Activated naive CD8-positive, alpha-beta T cell treated with anti-CD3 and anti-CD28 coated beads for 36 hours (primary cell): Measurements from ENCODE around the gene FFAR2. TPM values are rescaled to one million over a fixed set of nuclear protein-coding genes. Genes with fewer than 3 reads are reported as not detected.

Experiments used
- DNase-seq: peaks from one replicate; pipeline ENCODE4 v3.0.0; 2021
- H3K27ac Mint-ChIP-seq: one replicate; pipeline ENCODE4 v1.8.0; 2022; ENCODE audit warnings: mild to moderate bottlenecking, moderate library complexity, mixed read lengths
- H3K27me3 Mint-ChIP-seq: one replicate; pipeline ENCODE4 v1.8.0; 2022; ENCODE audit warnings: mild to moderate bottlenecking, mixed read lengths
- H3K36me3 Mint-ChIP-seq: one replicate; pipeline ENCODE4 v1.8.0; 2021; ENCODE audit warnings: mild to moderate bottlenecking, mixed read lengths
- H3K4me1 Mint-ChIP-seq: one replicate; pipeline ENCODE4 v1.8.0; 2021; ENCODE audit warnings: mixed read lengths
- H3K4me3 Mint-ChIP-seq: one replicate; pipeline ENCODE4 v1.8.0; 2022; ENCODE audit warnings: mild to moderate bottlenecking, moderate library complexity, mixed read lengths
- H3K9me3 Mint-ChIP-seq: one replicate; pipeline ENCODE4 v1.8.0; 2022; ENCODE audit warnings: mixed read lengths
- total RNA-seq, 2 experiments: library from RNA; stranded (reverse); gene quantifications; one replicate each; pipeline ENCODE4 v1.2.3, GENCODE V29; 2021

Gene FFAR2
- total RNA-seq, 2 experiments from 2014 or later: not detected

DNA sequence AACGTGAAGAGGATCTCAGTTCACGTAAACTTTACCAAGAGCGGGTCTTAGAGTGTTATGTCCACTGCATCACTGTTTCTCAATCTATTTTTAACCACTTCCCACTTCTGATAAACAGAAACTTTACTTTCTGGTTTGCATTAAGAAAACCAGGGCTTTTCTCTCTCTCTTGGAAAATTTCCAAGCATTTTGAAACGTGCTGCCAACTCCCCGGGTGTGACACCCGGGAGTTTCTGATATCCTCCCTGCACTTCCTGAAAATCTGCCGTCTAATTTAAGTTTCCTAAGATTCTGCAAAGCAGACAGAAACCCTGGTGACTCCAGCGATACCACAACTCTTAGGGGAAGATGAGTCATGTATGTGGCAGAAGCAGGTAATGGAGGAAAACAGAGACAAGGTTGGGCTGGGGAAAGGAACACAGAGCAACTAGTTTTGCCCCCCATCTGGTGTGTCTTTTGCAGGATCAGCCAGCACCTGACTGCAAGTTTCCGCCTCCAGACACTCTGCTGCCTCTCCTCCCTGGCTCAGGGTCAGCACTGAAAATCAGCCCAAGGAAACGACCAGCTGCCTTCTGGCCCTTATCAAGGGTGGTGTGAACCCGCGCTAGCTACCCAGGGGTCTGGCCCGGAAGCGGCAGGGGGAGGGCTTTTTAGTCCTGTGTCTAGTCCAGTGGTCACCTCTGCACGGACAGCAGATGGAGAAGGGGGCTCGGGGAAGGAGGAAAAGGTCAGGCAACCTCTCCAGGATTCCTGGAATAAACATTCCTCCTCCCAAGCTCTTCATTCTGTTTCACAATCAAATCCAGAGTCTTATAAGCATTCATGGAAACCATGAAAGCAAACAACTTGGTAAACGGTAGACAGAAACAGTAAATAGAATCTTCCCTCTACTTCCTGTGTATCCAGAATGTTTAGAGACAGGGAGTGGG lies 11.3 kb upstream of the FFAR2 start:
- peak overlapping the region; percentile 5 for H3K4me3 Mint-ChIP-seq
- H3K27me3 Mint-ChIP-seq: peaks cover 51% of the 10 kb centered on the region
- peak; percentile 43 for DNase-seq
- peak overlapping the region; percentile 54 for H3K27ac Mint-ChIP-seq
- H3K9me3 Mint-ChIP-seq: peaks cover 4% of the 10 kb centered on the region
- peaks cover 16% of the 10 kb centered on the region for H3K4me1 Mint-ChIP-seq
- H3K36me3 Mint-ChIP-seq: peaks cover under 1% of the 10 kb centered on the region

DNA sequence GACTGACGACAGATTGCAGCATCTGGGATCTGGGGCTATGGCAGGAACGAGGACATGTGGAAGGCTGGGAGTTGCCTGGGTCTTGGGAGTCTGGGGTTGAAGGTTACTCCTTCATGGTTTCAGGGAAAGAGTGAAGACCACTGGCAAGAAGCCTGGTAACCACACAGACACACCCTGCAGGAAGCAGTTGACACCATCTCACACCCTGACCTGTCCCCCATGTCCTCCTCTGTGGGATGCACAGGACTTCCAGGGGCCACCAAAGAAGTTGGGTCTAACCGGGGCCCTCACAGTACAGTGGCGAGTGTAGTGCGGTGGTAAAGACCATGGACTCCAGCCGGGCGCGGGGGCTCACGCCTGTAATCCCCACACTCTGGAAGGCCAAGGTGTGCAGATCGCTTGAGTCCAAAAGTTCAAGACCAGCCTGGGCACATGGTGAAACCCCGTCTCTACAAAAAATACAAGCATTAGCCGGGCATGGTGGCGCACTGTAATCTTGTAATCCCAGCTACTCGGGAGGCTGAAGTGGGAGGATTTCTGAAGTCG lies 10.6 kb upstream of the FFAR2 start:
- no peaks in the 10 kb centered on the region for H3K36me3 Mint-ChIP-seq
- H3K27ac Mint-ChIP-seq: no peak overlapping the region
- H3K4me1 Mint-ChIP-seq: peaks cover 16% of the 10 kb centered on the region
- DNase-seq: no peak
- no peaks in the 10 kb centered on the region for H3K9me3 Mint-ChIP-seq
- H3K4me3 Mint-ChIP-seq: no peak overlapping the region
- peaks cover 46% of the 10 kb centered on the region for H3K27me3 Mint-ChIP-seq

DNA sequence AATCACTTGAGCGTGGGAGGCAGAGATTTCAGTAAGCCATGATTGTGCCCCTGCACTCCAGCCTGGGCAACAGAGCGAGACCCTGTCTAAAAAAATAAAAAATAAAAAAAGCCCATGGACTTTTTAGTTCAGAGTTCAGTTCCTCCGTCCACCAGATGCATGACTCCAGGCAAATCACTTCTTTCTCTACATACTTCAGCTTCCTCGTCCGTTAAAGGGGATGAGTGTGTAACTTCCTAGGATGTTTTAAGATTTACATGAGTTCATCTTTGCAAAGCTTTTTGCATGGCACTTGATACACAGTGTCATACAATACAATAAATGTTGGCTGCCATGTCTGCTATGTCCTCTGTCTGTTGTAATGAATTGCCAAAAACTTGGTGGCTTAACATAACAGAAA lies 10.0 kb upstream of the FFAR2 start:
- H3K36me3 Mint-ChIP-seq: no peaks in the 10 kb centered on the region
- DNase-seq: no peak
- no peak overlapping the region for H3K27ac Mint-ChIP-seq
- no peaks in the 10 kb centered on the region for H3K9me3 Mint-ChIP-seq
- H3K27me3 Mint-ChIP-seq: peaks cover 42% of the 10 kb centered on the region
- H3K4me3 Mint-ChIP-seq: no peak overlapping the region
- H3K4me1 Mint-ChIP-seq: peaks cover 16% of the 10 kb centered on the region

DNA sequence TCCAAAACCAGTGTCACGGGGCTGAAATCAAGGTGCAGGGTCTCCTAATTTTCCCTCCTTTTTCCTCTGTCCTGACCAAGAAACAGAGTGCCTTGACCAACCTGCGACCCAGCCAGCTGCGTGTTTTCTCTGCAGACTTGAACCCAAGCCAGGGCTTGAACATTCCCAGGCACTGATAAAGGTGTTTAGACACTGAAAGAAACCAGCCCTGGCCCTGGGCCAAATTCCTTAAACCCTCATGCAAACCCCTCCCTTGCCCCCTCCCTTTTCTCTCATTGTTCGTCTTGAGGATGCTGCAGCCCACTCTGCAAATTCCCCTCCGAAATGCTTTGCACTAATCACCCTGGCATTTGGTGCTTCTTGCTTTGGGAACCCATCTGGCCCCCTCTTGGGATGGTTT lies 9.5 kb upstream of the FFAR2 start:
- Mint-ChIP-seq H3K27me3 (peaks cover 38% of the 10 kb centered on the region), H3K4me1 (peaks cover 16% of the 10 kb centered on the region), H3K9me3 (no peaks in the 10 kb centered on the region), H3K36me3 (no peaks in the 10 kb centered on the region), H3K4me3 (no peak overlapping the region), H3K27ac (no peak overlapping the region)
- no peak for DNase-seq

DNA sequence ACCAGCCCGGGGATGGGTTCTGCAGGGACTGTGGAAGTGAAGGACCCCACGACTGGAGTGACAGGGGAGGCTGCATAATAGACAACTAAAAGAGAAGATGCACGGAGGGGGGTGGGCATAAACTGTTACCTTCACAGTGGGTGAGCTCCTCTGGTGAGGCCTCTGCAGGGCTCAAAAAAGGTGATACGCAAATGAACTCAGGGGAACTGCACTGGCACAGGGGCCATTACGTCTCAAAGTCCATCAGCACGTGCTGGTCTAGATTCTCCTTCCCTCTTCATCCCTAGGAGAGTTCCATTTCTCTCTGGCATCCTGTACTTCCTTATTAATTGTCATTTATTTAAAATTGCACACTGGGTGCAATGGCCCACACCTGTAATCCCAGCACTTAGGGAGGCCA lies 8.1 kb upstream of the FFAR2 start:
- peaks cover 34% of the 10 kb centered on the region for H3K27me3 Mint-ChIP-seq
- no peaks in the 10 kb centered on the region for H3K36me3 Mint-ChIP-seq
- no peak overlapping the region for H3K4me3 Mint-ChIP-seq
- no peak for DNase-seq
- H3K9me3 Mint-ChIP-seq: no peaks in the 10 kb centered on the region
- peaks cover 18% of the 10 kb centered on the region for H3K4me1 Mint-ChIP-seq
- no peak overlapping the region for H3K27ac Mint-ChIP-seq

DNA sequence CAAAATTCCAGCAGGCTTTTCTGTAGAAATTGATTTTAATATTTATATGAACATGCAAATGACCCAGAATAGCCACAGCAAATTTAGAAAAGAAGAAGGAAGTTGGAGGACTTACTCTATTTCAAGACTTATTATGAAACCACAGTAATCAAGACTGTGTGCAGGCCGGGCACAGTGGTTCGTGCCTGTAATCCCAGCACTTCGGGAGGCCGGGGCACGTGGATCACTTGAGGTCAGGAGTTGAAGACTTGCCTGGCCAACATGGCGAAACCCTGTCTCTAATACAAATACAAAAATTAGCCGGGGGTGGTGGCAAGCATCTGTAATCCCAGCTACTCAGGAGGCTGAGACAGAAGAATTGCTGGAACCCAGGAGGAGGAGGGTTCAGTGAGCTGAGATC lies 6.0 kb upstream of the FFAR2 start:
- Mint-ChIP-seq H3K36me3 (no peaks in the 10 kb centered on the region), H3K4me3 (no peak overlapping the region), H3K27me3 (peaks cover 38% of the 10 kb centered on the region), H3K4me1 (peaks cover 17% of the 10 kb centered on the region), H3K9me3 (no peaks in the 10 kb centered on the region), H3K27ac (no peak overlapping the region)
- no peak for DNase-seq

DNA sequence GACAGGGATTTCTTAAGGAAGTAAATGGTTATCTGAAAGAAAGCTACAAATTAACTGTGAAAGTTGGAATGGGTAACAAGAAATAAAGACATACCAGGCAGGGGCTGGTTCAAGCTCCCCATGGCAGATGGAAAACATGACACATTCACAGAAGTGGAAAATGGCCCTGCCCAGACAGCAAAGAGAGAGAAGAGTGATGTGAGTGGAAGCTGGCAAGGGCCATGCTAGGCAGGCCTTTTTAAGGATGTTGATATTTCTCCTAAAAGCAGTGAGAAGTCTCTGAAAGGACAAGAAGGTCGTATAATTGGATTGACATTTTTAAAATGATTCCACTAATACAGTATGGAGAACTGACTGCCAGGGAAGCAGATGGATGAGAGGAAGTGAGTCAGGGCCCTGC lies 3.3 kb upstream of the FFAR2 start:
- H3K27ac Mint-ChIP-seq: no peak overlapping the region
- no peak overlapping the region for H3K4me3 Mint-ChIP-seq
- no peak for DNase-seq
- no peaks in the 10 kb centered on the region for H3K9me3 Mint-ChIP-seq
- no peaks in the 10 kb centered on the region for H3K36me3 Mint-ChIP-seq
- peaks cover 21% of the 10 kb centered on the region for H3K4me1 Mint-ChIP-seq
- peaks cover 40% of the 10 kb centered on the region for H3K27me3 Mint-ChIP-seq

DNA sequence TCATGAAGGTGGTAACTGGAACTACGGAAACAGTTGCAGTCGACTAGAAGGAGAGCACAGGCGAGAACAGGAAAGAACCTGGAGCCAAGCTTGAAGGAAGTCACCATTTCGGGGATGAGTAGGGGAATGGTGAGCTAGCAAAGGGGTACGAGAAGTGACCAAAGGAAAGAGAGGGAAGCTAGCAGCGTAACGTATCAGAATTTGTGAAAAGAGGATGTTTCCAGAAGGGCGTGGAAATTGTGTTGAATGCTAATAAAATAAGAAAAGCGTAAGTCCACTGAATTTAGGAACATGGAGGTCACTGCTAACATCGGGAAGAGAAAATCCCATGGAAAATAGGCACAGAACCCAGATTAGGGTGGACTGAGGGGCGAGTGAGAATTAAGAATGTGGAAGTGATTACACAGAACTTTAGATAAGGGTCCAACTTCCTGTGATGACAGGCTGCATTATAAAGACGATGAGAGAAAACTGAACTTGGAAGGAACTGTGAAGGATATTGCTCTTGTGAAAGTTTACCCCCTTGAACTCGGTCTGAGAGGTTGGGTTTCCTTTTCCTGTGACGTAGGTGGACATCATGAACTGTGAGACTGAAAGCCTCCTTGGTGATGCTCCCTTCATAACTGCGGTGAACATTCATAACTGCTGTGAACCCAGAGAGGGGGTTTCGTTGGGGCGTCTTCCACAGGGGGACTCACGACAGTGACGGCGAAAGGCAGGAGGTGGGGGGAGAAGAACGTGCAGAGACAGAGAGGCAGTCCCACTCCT lies 2.0 kb upstream of the FFAR2 start:
- Mint-ChIP-seq H3K4me1 (peaks cover 27% of the 10 kb centered on the region), H3K27ac (no peak overlapping the region), H3K27me3 (peaks cover 43% of the 10 kb centered on the region), H3K9me3 (no peaks in the 10 kb centered on the region), H3K36me3 (no peaks in the 10 kb centered on the region), H3K4me3 (no peak overlapping the region)
- no peak for DNase-seq

DNA sequence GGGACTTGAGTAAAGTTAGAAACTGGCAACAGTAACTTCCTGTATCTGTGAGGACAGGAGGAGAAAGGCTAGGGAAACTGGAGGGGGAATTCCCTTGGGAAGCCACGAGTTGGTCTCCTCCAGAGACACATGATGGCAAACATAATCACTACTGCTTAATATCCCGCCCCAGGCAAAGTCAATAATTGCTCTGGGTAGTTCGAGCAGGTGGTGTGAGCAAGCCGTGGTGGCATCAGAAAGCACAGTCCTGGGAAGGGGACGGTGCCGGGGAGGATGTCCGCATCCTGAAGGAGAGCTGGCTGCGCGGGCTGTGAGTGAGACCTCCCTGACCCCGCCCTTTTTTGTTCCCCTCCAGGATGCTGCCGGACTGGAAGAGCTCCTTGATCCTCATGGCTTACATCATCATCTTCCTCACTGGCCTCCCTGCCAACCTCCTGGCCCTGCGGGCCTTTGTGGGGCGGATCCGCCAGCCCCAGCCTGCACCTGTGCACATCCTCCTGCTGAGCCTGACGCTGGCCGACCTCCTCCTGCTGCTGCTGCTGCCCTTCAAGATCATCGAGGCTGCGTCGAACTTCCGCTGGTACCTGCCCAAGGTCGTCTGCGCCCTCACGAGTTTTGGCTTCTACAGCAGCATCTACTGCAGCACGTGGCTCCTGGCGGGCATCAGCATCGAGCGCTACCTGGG lies 1.4 kb downstream of the FFAR2 start:
- peaks cover 43% of the 10 kb centered on the region for H3K27me3 Mint-ChIP-seq
- no peak overlapping the region for H3K4me3 Mint-ChIP-seq
- no peaks in the 10 kb centered on the region for H3K9me3 Mint-ChIP-seq
- no peaks in the 10 kb centered on the region for H3K36me3 Mint-ChIP-seq
- DNase-seq: no peak
- no peak overlapping the region for H3K27ac Mint-ChIP-seq
- peaks cover 40% of the 10 kb centered on the region for H3K4me1 Mint-ChIP-seq

DNA sequence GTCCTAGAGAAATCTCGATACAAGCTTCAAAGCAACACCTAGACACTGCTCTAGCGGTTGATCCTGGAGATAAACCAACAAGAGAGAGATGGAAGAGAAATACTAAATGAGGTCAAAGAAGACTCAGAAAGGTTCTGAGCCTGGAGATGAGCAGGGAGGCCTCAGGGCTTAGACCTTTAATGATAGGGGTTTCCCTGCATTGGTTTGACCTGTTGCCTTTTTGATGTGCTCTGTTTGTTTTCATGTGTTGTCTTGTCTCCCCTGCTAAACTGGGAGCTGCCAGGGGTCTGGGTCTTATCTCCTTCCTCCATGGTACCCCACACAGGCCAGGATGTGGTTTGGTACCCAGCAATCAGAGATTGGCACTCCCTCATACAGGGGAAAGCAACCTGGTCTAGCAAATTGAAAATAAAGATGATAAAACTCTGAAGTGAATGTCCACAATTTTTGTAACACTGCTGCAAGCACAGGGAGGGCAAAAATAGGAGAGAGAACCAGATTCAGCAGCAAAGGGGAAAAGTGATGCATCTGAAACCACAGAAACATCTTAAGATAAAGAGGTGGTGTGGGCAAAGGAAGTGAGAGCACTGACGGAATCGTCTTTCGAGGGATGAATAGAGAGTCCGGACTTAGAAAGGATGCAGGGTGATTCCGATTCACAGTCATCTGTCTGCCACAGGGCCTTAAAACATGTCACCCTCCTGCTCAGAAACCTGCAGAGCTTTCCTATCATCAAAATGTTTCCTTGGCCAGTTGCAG lies 3.5 kb downstream of the FFAR2 start:
- Mint-ChIP-seq H3K27me3 (peaks cover 31% of the 10 kb centered on the region), H3K4me3 (no peak overlapping the region), H3K4me1 (peaks cover 27% of the 10 kb centered on the region), H3K36me3 (no peaks in the 10 kb centered on the region), H3K27ac (peak overlapping the region; percentile 63), H3K9me3 (no peaks in the 10 kb centered on the region)
- peak; percentile 33 for DNase-seq

DNA sequence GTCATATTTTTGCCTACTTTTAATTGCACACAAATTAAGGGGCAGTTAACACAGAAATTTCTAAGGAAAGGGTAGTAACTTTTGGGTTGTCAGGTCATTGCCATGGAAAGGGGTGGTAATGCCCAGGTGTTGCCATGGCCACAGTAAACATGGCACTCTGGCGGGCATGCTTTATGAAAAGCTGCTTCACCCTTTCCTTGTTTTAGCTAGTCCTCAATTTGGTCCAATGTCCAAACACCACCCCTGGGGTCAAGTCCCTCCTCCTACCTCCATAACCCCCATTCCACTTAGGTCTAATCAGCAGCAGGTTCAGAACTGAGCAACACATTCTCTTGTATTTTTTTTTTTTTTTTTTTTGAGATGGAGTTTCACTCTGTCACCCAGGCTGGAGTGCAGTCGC lies 6.6 kb downstream of the FFAR2 start:
- peaks cover 24% of the 10 kb centered on the region for H3K4me1 Mint-ChIP-seq
- DNase-seq: no peak
- no peaks in the 10 kb centered on the region for H3K36me3 Mint-ChIP-seq
- peaks cover 3% of the 10 kb centered on the region for H3K27me3 Mint-ChIP-seq
- H3K9me3 Mint-ChIP-seq: no peaks in the 10 kb centered on the region
- no peak overlapping the region for H3K27ac Mint-ChIP-seq
- no peak overlapping the region for H3K4me3 Mint-ChIP-seq

DNA sequence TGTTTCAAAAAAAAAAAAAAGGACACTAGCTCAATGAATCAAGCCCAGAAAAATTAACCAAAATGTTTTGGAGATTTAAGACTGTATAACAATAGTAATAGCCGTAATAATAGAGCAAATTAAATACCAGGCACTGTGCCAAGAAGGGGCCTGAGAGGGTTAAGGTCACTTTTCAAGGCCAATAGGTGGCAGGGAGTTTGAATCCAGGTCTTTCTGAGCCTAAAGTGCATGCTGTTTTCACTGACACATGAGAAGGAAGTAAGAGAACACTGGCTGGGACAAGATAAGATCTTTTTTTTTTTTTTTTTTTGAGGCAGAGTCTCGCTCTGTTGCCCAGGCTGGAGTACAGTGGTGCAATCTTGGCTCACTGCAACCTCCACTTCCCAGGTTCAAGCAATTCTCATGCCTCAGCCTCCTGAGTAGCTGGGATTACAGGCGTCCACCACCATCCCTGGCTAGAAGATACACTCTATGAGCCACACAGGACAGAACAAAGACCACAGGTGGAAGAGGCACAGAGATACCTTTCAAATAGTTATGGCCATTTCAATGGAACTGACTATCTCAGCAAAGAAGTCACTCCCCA lies 7.7 kb downstream of the FFAR2 start:
- H3K9me3 Mint-ChIP-seq: no peaks in the 10 kb centered on the region

DNA sequence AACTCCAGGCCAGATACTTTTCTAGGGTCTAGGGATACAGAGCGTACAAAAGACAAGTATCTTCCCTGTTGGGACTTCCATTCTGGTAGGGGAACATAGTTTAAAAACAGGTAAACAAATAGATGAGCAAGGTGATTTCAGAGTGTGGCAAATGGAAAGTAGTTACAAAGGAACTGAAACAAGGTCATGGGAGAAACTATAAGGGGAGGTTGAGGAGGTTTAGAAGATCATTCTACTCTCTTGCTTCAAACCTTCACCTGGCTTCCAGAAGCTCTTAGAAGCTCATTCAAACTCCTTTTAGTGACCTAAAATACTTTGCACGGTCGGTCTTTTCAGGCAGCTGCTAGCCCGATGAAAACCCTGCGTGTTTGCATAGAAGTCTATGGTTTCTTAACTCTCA lies 9.1 kb downstream of the FFAR2 start:
- no peak for DNase-seq
- no peak overlapping the region for H3K4me3 Mint-ChIP-seq
- H3K27ac Mint-ChIP-seq: no peak overlapping the region
- H3K9me3 Mint-ChIP-seq: no peaks in the 10 kb centered on the region
- no peaks in the 10 kb centered on the region for H3K27me3 Mint-ChIP-seq
- no peaks in the 10 kb centered on the region for H3K36me3 Mint-ChIP-seq
- peaks cover 15% of the 10 kb centered on the region for H3K4me1 Mint-ChIP-seq

More for the DNA sequence above, 7.7 kb downstream of the FFAR2 start:
- no peak overlapping the region for H3K27ac Mint-ChIP-seq
- H3K4me1 Mint-ChIP-seq: peaks cover 22% of the 10 kb centered on the region
- no peak for DNase-seq
- no peak overlapping the region for H3K4me3 Mint-ChIP-seq
- no peaks in the 10 kb centered on the region for H3K36me3 Mint-ChIP-seq
- no peaks in the 10 kb centered on the region for H3K27me3 Mint-ChIP-seq

DNA sequence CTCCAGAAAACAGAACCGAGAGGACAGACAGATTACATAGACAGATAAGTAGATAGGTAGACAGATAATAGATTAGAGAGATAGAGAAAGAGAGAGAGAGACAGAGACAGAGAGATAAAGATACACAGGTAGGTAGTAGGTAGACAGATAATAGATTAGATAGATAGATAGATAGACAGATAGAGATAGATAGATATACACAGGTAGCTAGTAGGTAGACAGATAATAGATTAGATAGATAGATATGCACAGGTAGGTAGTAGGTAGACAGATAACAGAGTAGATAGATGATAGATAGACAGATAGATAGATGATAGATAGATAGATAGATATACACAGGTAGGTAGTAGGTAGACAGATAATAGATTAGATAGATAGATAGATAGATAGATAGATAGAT lies 10.1 kb downstream of the FFAR2 start:
- H3K4me1 Mint-ChIP-seq: peaks cover 20% of the 10 kb centered on the region
- H3K36me3 Mint-ChIP-seq: no peaks in the 10 kb centered on the region
- no peak overlapping the region for H3K27ac Mint-ChIP-seq
- H3K27me3 Mint-ChIP-seq: no peaks in the 10 kb centered on the region
- H3K4me3 Mint-ChIP-seq: no peak overlapping the region
- DNase-seq: no peak
- no peaks in the 10 kb centered on the region for H3K9me3 Mint-ChIP-seq
